ENCODE measurements around the gene ADAMTS15. TPM values are rescaled to one million over a fixed set of nuclear protein-coding genes. Genes with fewer than 3 reads are reported as not detected.

Gene ADAMTS15
- total and polyA plus RNA-seq, 10 of the 15 experiments (the other 5 are each of a cell fraction or from before 2014, with no cell fraction given): not detected

GRCh38 chr11:130519128-130519932 is 70.9 kb downstream of the ADAMTS15 start (continued):
- TF ChIP-seq E2F8 (IDR thresholded peaks at IDR 0.05; ENCODE audit: low read depth, partially characterized antibody): no peak
- no peak for TF ChIP-seq BHLHE40 (IDR thresholded peaks at IDR 0.05; ENCODE audit: borderline replicate concordance in 1 of 2, low read depth in 2 of 2, low read length in 1 of 2)
- TF ChIP-seq IKZF1 (conservative IDR thresholded peaks at IDR 0.05): no peak
- TF ChIP-seq PRDM15 (CRISPR knock-in tag; IDR thresholded peaks at IDR 0.05): no peak
- TF ChIP-seq NBN (IDR thresholded peaks at IDR 0.05): no peak
- TF ChIP-seq CREB1 (IDR thresholded peaks at IDR 0.05; ENCODE audit: low read depth): no peak
- no peak for TF ChIP-seq BMI1 (IDR thresholded peaks at IDR 0.05; ENCODE audit: borderline replicate concordance)
